DMS79 (cell line): Measurements from ENCODE around the gene CRAMP1.

ENCODE experiments used
- DNase-seq: peaks from one replicate; lab custom pipeline; 2025; lab: John Stamatoyannopoulos, UW

CRAMP1 gene

DNA sequence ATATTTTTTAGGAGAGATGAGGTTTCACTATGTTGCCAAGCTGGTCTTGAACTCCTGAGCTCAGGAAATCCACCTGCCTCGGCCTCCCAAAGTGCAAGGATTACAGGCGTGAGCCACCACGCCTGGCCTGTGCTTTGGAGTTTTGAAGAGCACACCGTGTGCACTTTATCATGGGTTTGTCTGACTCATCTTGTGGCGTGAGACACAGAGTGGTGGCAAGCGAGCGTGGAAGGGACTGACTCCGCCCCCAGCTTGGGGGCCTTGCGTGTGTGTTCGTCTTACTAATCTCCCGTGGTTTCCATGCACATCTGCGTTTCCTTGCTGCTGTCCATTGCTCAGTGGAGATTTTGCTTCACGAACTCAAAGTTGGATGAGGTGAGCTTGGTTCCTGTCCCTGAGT is 22.9 kb downstream of the CRAMP1 start:
- no peak for DNase-seq

DNA sequence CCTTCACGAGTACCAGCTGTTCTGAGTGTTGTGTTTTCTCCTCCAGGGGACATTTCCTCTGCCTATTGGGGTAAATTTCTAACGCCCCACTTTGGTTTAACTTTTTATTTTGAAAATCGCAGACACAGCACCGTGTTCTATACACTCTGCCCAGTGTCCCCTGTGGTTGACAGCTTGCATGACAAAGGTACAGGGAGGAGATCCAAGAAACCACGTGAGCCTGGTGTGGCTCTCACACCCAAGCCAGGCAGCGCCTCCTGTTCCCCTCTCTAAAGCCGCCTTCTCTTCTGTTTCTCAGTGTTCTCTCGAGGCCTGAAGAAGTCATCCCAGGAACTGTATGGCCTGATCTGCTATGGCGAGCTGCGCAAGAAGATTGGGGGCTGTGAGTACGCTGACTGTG is 25.4 kb downstream of the CRAMP1 start:
- no peak for DNase-seq

DNA sequence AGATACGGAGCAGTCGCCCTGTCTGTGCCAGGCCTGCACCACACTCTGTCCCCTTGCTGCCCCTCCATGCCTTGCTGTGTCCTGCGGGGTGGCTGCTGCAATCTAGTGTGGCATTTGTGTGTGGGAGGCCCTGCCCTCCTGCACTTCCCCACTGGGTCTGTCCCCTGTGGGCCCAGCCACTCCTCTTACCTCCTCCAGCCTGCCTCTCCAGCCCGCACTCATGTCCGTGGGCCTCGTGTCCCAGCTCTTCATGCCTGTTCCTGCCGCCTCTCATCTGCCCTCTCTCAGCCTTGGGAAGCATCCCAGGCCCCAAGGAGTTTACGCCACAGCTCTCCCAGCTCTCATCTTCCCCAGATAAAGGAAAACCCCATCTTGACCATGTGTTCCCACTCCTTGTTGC is 26.6 kb downstream of the CRAMP1 start:
- DNase-seq = no peak

DNA sequence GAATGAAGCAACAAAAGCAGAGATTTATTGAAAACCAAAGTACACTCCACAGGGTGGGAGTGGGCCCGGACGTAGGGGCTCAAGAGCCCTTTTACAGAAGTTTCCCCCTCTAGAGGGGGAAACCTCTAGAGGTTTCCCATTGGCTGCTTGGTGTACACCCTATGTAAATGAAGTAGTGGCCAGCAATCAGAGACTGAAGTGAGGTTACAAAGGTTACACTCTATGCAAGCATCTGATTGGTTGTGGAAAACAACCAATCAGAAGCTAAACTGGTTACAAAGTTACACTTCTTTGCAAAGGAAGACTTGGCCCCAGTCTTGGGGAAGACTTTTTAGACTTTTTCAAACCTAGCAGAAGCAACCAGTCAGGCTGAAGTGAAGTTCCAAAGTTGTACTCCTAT is 27.1 kb downstream of the CRAMP1 start:
- DNase-seq = no peak

DNA sequence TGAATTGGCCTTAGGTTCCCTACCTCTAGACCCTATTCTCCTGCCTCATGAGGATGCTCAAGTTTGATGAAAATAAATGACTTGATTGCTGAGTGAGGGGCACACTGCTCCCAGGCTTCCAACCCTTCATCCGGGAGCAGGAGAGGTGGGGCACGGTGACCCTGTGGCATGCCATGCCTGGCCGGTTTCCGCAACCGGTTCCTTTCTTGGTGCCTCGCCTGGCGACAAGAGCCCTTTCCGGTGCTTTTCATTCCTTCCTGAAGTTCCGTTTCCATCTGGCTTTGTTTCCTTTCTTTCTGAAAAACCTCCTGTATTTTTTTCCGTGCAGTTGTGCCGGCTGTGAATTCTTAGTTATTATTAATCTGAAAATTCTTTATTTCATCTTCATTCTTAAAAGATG is 27.7 kb downstream of the CRAMP1 start:
- no peak for DNase-seq

DNA sequence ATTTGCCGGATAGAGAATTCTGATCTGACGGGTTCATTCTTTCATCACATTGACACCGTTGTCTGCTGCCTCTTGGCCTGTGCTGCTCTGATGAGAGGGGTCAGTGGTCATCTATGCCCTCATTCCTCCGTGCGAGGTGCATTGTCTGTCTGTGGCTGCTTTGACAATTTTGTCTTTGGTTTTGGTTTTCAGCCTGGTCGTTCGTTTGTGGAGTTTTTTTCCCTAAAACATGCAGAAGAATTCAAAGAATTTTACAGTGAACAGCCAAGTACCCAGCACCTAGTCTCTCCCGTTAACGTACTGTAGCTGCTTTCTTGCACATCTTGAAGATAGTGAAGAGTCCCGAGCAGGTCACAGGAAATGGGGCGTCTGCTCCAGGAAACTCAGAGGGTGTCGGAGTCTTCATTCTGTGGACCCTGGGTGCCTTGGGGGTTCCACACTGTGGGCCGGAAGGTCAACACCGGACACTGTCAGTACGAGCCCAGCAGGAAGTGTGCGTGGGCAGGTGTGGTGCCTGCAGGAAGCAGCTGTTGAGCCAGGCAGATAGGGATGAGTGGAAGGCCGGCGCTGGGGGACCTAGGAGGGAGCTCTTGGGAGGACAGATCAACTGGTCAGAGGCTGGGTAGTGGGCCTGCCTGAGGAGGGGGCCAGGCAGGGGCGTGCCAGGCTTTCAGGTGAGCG is 28.2 kb downstream of the CRAMP1 start:
- no peak for DNase-seq

DNA sequence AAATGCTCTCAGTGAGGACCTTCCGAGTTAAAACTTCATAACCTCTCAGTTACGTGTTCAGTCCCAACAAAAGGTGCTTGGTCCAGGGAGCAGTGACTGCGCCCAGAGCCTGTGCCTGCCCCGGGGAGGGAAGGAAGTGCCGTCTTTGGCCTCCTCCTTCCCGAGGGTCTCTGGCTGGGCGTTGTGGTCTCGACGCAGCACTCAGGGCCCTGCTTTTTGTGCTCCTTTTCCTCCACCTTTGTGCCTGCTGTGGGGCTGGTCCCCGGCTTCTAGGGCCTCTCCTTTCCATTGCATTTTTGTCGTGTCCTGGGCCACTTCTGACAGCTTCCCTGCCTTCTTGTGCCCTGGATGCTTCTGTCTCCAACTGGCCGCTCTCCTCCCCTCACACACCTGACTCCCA is 29.1 kb downstream of the CRAMP1 start:
- no peak for DNase-seq

DNA sequence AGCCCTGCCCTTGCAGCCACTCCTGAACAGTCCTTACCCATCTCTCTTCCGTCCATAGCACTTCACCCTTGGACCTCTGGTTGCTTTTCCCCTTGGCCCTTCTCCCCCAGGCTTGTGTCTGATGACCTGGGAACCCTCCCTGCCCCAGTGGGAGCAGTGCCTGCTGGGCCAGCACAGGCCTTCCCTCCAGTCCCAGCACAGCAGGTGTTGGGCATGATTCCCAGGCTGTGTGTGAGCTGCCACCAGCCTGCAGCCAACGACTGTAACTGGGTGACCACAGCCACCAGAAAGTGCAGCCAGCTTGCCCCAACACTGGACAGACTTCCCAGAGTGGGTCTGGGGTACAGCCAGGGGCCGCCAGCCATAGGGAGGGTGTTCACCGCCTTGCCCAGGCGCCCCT is 30.0 kb downstream of the CRAMP1 start:
- DNase-seq = no peak

DNA sequence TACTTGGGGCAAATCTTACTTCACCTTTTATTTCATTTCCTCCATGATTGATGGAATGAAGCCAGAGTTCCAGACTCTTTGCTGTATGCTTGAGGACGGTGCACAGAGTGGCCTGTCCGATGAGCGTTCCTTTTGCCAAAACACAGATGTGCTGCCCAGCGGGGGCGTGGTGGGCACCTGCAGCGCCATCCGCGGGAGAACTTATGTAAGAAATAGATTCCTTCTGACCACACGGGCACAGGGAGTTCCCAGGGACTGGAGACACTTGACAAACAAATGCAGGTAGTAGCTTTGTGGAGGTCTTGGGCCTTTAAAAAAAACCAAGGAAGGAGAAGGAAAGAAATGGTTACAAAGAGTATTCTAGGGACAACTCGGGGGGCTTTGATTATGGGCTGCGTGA is 30.6 kb downstream of the CRAMP1 start:
- DNase-seq = no peak

DNA sequence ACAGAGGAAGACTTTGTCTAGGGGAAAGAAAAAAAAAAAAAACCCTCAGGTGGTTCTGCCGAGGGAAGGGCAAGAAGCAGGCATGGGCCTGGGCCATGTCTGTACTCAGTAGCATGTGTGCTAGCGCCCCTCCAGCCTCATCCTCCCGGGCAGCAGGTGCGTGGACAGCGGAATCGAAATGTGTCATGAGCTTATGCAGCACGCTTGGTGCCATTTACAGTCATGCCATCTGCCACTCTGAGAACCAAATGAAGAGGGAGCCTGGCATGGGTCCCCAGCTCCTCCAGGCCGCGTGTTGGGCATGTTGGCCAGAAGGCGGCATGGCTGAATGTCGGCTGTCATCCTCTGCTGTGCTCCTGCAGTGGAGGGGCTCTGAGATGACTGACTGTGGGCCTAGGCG is 31.4 kb downstream of the CRAMP1 start:
- no peak for DNase-seq

DNA sequence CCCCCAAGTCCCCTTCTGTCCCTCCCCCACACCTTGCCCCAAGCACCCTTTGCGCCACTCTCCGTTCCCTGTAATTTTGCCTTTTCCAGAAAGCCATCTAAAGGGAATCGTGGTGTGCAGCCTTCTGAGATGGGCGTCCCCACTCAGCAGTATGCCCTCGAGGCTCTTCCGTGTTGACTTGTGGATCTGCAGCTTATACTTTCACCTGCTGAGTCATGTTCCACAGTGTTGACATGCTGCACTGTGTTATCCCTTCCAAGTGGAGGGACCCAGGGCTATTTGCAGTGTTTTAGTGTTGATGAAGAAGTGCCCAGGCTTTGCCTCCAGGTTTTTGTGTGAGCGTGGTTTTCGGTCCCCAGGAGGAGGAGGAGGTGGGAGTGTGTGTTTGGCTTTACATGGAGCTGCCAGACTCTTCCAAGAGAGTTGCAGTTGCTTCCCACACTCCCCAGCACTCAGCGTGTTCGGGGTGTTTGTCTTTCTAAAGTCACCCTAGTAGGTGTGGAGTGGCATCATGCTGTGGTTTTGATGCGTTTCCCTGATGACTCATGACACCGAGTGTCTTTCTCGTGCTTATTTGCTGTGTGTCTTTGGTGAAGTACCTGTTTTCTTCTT is 33.9 kb downstream of the CRAMP1 start:
- DNase-seq = no peak

DNA sequence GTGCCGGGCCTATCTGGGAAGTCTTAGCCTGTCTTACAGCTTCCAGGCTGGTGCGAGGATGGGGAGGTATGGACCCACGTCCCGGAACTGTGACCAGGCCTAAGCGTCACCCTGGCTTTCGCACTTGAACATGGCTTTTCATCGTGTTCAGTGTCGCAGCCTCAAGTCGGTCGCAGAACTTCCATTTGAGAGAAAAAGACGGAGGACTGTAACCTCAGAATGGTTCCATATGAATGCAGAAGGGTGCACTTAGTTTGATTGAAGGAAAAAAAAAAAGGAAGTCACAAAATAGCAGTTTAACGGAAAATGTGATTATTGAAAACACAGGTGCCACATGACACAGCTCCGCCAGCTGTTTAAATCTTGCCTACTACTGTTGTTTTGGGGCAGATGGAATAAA is 35.7 kb downstream of the CRAMP1 start:
- no peak for DNase-seq

DNA sequence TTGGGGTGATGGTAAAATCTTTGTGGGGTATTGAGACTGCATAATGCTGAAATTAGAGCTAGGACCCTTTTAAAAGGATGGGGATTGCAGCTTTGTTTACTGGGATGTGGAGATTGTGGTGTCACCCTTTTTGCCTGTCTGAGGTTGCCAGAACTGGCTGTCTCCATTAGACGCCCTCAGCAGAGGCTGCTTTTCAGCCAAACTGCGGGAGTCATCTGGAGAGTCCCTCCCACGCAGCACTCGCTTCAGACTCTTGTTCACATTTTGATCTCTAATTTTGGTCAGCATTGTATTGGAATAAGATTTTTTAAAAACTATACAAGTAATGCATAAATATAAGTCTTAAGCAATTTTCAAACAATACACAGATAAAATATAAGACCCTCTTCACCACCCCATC is 38.0 kb downstream of the CRAMP1 start:
- DNase-seq = no peak

DNA sequence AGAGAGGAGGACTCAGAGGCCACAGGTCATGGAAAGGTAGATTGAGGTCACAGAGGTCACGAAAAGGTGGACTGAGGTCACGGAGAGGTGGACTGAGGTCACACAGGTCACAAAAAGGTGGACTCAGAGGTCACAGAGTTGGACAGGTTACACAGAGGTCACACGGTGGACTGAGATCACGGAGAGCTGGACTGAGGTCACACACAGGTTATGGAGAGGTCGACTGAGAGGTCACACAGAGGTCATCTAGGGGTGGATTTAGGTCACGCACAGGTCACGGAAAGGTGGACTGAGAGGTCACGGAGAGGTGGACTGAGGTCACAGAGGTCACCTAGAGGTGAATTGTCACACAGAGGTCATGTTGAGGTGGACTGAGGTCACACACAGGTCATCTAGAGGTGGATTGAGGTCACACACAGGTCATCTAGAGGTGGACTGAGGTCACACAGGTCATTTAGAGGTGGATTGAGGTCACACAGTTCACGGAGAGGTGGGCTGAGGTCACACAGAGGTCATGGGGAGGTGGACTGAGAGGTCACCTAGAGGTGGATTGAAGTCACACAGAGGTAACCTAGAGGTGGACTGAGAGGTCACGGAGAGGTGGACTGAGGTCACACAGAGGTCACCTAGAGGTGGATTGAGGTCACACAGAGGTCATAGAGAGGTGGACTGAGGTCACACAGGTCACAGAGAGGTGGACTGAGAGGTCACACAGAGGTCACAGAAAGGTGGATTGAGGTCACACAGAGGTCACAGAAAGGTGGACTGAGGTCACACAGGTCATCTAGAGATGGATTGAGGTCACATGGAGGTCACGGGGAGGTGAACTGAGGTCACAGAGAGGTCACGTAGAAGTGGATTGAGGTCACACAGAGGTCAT is 39.2 kb downstream of the CRAMP1 start:
- DNase-seq = no peak

DNA sequence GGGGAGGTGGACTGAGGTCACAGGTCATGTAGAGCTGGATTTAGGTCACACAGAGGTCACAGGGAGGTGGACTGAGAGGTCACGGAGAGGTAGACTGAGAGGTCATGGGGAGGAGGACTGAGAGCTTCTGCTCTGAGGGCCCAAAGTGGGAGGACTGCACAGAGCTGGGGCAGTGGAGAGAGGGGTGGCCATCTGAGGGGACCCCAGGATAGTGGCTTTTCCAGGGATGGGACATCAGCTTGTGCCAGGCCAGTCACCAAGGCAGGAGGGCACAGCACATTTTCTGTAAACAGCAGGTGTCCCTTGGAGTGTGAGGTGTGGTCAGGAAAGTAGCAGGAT is 39.8 kb downstream of the CRAMP1 start:
- DNase-seq = no peak

DNA sequence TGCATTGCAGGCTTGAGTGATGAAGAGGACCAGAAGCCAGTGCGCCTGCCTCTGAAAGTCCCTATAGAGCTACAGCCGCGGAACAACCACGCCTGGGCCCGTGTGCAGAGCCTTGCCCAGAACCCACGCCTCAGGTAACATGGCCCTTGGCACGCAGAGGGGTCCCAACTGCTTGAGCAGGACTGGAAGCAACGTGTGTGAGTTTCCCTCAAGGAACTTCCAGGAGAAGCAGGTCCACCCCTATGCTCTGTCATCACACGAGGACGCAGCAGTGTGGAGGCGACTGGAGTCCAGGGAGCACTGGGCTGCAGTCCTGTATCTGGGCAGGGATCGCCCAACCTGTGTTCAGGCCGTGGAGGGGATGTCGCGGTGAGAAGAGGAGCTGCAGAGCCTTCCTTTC is 40.9 kb downstream of the CRAMP1 start:
- DNase-seq = no peak

DNA sequence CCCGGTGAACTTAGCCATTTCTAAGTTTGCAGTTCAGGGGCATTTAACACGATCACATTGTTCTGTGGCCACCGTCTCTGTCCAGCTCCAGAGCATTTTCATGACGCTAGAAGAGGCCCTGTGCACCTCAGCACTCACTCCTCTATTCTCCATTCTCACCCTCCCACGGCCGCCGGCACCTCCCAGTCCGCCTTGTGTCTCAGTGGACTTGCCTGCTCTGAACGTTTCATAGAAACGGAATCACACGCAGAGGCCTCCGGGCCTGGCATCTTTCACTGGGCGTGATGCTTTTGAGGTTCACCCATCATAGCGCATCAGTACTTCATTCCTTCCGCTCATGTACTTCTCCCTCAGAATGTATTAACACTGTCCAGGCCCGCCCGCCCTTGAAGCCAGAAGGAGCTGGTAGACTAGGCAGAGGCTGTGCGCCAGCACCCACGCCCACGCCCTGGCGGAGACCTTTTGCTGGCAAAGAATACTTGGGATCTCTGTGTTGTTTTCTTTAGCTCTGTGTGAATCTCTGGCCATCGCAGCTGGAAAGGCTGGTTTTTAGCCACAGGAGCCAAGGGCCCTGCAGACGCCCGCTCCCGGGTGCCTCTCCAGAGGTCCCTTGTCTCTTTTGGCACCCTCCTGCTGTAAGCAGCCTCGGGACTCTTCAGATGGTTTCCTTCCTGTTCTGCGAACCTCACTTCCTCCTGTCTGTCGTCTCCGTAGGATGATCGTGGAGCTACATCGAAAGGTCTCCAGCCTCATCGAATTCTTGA is 42.5 kb downstream of the CRAMP1 start:
- DNase-seq = no peak

DNA sequence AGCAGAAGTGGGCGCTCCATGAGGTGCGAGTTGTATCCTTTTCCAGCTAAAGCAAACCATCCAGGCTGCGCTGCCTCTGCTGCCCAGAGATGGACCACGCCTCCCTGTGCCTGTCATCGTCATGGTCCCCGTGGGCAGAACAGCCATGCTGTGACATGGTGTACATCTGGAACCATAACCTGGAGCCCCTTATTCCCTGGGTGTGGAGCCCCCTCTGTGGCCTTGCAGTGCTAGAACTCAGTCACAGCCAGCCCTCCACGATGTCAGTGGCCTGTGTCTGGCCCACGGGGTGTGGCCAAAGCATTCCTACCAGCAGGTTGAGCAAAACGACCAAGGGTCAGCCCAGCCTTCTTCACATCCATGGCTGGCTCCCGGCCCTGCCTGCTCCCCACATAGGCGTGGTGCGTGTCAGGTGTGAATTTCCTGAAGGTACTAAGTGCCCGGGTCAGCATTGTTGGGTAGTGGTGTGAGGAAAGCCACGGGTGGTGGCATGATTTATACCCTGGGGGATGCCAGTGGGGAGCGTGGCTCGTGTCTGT is 43.2 kb downstream of the CRAMP1 start:
- no peak for DNase-seq

DNA sequence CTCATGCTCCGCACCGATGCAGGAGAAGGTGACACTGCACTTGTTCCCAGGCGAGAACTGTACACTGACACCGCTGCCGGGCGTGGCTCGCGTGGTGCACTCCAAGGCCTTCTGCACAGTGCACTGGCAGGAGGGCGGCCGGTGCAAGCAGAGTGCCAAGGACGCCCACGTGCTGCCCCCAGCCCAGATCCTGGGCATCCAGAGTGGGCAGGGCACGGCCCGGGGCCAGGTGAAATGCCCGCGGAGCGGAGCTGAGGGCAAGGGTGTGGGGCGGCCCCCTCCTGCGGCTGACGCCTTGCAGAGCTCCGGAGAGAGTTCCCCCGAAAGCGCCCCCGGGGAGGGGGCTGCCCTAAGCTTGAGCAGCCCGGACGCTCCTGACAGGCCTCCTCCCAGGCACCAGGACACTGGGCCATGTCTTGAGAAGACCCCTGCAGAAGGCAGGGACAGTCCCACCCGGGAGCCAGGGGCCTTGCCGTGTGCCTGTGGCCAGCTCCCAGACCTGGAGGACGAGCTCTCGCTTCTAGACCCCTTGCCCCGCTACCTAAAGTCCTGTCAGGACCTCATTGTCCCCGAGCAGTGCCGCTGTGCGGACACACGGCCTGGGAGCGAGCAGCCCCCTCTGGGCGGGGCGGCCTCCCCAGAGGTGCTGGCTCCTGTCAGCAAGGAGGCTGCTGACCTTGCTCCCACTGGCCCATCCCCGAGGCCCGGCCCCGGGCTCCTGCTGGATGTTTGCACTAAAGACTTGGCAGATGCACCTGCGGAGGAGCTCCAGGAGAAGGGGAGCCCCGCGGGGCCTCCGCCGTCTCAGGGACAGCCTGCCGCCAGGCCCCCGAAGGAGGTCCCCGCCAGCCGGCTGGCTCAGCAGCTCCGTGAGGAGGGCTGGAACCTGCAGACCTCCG is 44.0 kb downstream of the CRAMP1 start:
- DNase-seq = no peak

DNA sequence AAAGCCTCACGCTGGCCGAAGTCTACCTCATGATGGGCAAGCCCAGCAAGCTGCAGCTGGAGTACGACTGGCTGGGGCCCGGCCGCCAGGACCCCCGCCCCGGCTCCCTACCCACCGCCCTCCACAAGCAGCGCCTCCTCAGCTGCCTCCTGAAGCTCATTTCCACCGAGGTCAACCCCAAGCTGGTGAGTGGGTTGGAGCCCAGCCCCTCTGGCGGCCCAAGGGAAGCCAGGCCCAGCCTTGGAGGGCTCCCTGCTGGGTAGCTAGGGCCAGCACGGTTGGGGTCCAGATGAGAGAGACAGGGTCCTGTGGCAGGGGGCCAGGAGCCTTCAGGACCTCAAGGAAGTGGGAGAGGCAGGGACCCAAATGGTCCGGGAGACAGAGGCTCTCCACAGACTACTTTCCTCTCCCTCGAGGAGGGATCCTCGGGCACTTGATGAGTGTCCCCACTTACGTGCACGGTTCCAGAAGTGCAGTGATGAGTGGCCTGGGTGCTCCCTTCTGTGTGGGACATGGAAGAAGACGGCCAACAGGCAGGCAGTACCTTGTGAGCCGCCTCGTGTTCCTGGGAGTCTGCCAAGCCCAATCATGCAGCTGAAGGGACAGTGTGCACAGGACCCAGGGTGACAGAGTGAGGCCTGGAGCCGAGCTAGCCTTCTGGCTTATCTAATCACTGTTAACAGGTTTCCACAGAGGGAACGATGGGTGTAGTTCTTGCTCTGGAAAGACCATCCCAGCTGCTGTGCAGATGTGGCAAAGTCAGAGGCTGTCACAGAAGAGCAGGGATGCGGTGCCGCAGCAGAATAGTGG is 44.9 kb downstream of the CRAMP1 start:
- no peak for DNase-seq
